Mesenchymal stem cell (in vitro differentiated cells and primary cell): ENCODE data around the gene GPR62.
A peak's percentile ranks its signal among the peaks of the same experiment; 100 is the strongest.

Experiments used
- DNase-seq: peaks from one replicate; pipeline ENCODE4 v3.0.0-alpha.2; 2013
- H2AFZ ChIP-seq: one replicate; pipeline ENCODE4 v1.6.1; 2013; ENCODE audit warnings: low read depth, mild to moderate bottlenecking, control low read depth, inconsistent platforms, low read length, moderate library complexity
- H2AK5ac ChIP-seq: 2 replicates; pipeline ENCODE4 v1.6.1; 2013; ENCODE audit warnings: low read length, moderate library complexity, mild to moderate bottlenecking, inconsistent platforms; ENCODE audit not compliant: severe bottlenecking
- H2BK120ac ChIP-seq: one replicate; pipeline ENCODE4 v1.6.1; 2013; ENCODE audit warnings: low read depth, mild to moderate bottlenecking, inconsistent platforms, low read length, moderate library complexity
- H2BK12ac ChIP-seq, 2 experiments: one replicate each; pipeline ENCODE4 v1.6.1; 2013; ENCODE audit warnings: inconsistent platforms in 2 of 2, low read length in 2 of 2, mild to moderate bottlenecking in 2 of 2, moderate library complexity in 2 of 2, control low read depth in 1 of 2
- H2BK15ac ChIP-seq: one replicate; pipeline ENCODE4 v1.6.1; 2013; ENCODE audit warnings: mild to moderate bottlenecking, low read depth, inconsistent platforms; ENCODE audit not compliant: poor library complexity, severe bottlenecking
- H2BK5ac ChIP-seq: 2 replicates; pipeline ENCODE4 v1.6.1; 2013; ENCODE audit warnings: low read depth, mild to moderate bottlenecking, low read length, control low read depth, inconsistent platforms; ENCODE audit not compliant: poor library complexity, severe bottlenecking
- H3K14ac ChIP-seq, 2 experiments: one replicate each; pipeline ENCODE4 v1.6.1; 2013; ENCODE audit warnings: inconsistent platforms in 2 of 2, low read length in 2 of 2, control low read depth in 1 of 2, mild to moderate bottlenecking in 1 of 2, moderate library complexity in 1 of 2
- H3K18ac ChIP-seq, 2 experiments: one replicate each; pipeline ENCODE4 v1.6.1; 2013; ENCODE audit warnings: inconsistent platforms in 2 of 2, low read length in 2 of 2, control low read depth in 1 of 2, low read depth in 1 of 2, mild to moderate bottlenecking in 1 of 2
- H3K23ac ChIP-seq, 2 experiments: one replicate each; pipeline ENCODE4 v1.6.1; 2013; ENCODE audit warnings: inconsistent platforms in 2 of 2, low read length in 2 of 2, mild to moderate bottlenecking in 2 of 2, moderate library complexity in 2 of 2, control low read depth in 1 of 2
- H3K27ac ChIP-seq: 2 replicates; pipeline ENCODE4 v1.5.1; 2013; ENCODE audit warnings: mild to moderate bottlenecking, moderate library complexity, low read length, control low read depth, inconsistent platforms; ENCODE audit not compliant: poor library complexity, severe bottlenecking
- H3K27me3 ChIP-seq, 2 experiments: 2 replicates each; pipeline versions ENCODE4 v1.6.1 to v1.7.0; 2013; ENCODE audit warnings: low read length in 2 of 2, mild to moderate bottlenecking in 2 of 2, moderate library complexity in 2 of 2, control low read depth in 1 of 2, inconsistent platforms in 1 of 2; ENCODE audit not compliant: control insufficient read depth in 1 of 2, insufficient read depth in 1 of 2
- H3K36me3 ChIP-seq, 2 experiments: 2 replicates each; pipeline versions ENCODE4 v1.6.1 to v1.7.0; 2013; ENCODE audit warnings: low read length in 2 of 2, control low read depth in 1 of 2, inconsistent platforms in 1 of 2, low read depth in 1 of 2, mild to moderate bottlenecking in 1 of 2; ENCODE audit not compliant: insufficient read depth in 2 of 2, control insufficient read depth in 1 of 2
- H3K4ac ChIP-seq, 2 experiments: one replicate each; pipeline ENCODE4 v1.6.1; 2013; ENCODE audit warnings: inconsistent platforms in 2 of 2, low read length in 2 of 2, mild to moderate bottlenecking in 2 of 2, moderate library complexity in 2 of 2, control low read depth in 1 of 2, low read depth in 1 of 2
- H3K4me1 ChIP-seq: 2 replicates; pipeline ENCODE4 v1.6.1; 2013; ENCODE audit warnings: low read depth, low read length, control low read depth; ENCODE audit not compliant: control insufficient read depth, insufficient read depth
- H3K4me2 ChIP-seq: 2 replicates; pipeline ENCODE4 v1.6.1; 2013; ENCODE audit warnings: low read length, mild to moderate bottlenecking, inconsistent platforms; ENCODE audit not compliant: poor library complexity, severe bottlenecking
- H3K4me3 ChIP-seq, 2 experiments: 2 replicates each; pipeline versions ENCODE4 v1.5.1 to v1.7.0; 2013; ENCODE audit warnings: low read length in 2 of 2, mild to moderate bottlenecking in 2 of 2, control low read depth in 1 of 2, low read depth in 1 of 2; ENCODE audit not compliant: insufficient read depth in 1 of 2
- H3K79me1 ChIP-seq: replicated peaks from 2 replicates; pipeline ENCODE4 v1.6.1; 2013; ENCODE audit warnings: mild to moderate bottlenecking, control low read depth, low read length, inconsistent platforms; ENCODE audit not compliant: poor library complexity, severe bottlenecking
- H3K9ac ChIP-seq: 2 replicates; pipeline ENCODE4 v1.7.0; 2013; ENCODE audit warnings: mild to moderate bottlenecking, low read length, moderate library complexity
- H3K9me3 ChIP-seq: 2 replicates; pipeline ENCODE4 v1.7.0; 2013; ENCODE audit warnings: mild to moderate bottlenecking, low read length; ENCODE audit not compliant: control insufficient read depth
- H4K8ac ChIP-seq: one replicate; pipeline ENCODE4 v1.6.1; 2013; ENCODE audit warnings: inconsistent platforms, mild to moderate bottlenecking, low read length, moderate library complexity
- H4K91ac ChIP-seq: one replicate; pipeline ENCODE4 v1.6.1; 2013; ENCODE audit warnings: mild to moderate bottlenecking, low read length, inconsistent platforms
- WGBS: methylation state at CpG from one replicate; pipeline ENCODE4 v1.1.7; 2013; ENCODE audit warnings: mixed read lengths; 5-methylcytosine and 5-hydroxymethylcytosine counted together

GPR62 gene

GRCh38 chr3:51999846-52000245 lies 44.7 kb downstream of the GPR62 start:
- H3K27me3 ChIP-seq, result peaks cover 0 to 27% of the 10 kb centered on the region in 2 experiments
- no peak overlapping the region for H3K23ac ChIP-seq
- 82% methylated on average over 2 of the region's 2 CpGs for WGBS
- H3K14ac ChIP-seq, result no peak overlapping the region
- H2BK15ac ChIP-seq, result no peak overlapping the region
- peaks cover 5% of the 10 kb centered on the region for H3K4me1 ChIP-seq
- no peak overlapping the region for H2AFZ ChIP-seq
- no peak overlapping the region for H3K4me2 ChIP-seq
- H2BK12ac ChIP-seq, result no peak overlapping the region
- no peak overlapping the region for H2AK5ac ChIP-seq
- no peak overlapping the region for H3K4ac ChIP-seq
- no peaks in the 10 kb centered on the region for H3K9me3 ChIP-seq
- H3K9ac ChIP-seq, result peak overlapping the region; percentile 12
- H2BK120ac ChIP-seq, result no peak overlapping the region
- no peak overlapping the region for H3K18ac ChIP-seq
- H3K79me1 ChIP-seq, result no peaks in the 10 kb centered on the region
- H4K8ac ChIP-seq, result no peak overlapping the region
- H3K27ac ChIP-seq, result no peak overlapping the region
- H2BK5ac ChIP-seq, result no peak overlapping the region
- no peak overlapping the region for H3K4me3 ChIP-seq
- no peak overlapping the region for H4K91ac ChIP-seq
- no peak for DNase-seq
- H3K36me3 ChIP-seq, result peaks cover 0 to 5% of the 10 kb centered on the region in 2 experiments

GRCh38 chr3:52001443-52001974 lies 46.3 kb downstream of the GPR62 start:
- no peak overlapping the region for H2BK12ac ChIP-seq
- no peak overlapping the region for H3K18ac ChIP-seq
- peaks cover 0 to 27% of the 10 kb centered on the region in 2 experiments for H3K27me3 ChIP-seq
- peaks cover 20% of the 10 kb centered on the region for H3K4me1 ChIP-seq
- no peak overlapping the region for H4K91ac ChIP-seq
- H3K79me1 ChIP-seq, result no peaks in the 10 kb centered on the region
- no peak overlapping the region for H2BK5ac ChIP-seq
- no peak overlapping the region for H3K23ac ChIP-seq
- H3K14ac ChIP-seq, result no peak overlapping the region
- no peak overlapping the region for H4K8ac ChIP-seq
- no peak overlapping the region for H3K4ac ChIP-seq
- no peak overlapping the region for H2AFZ ChIP-seq
- H2BK15ac ChIP-seq, result no peak overlapping the region
- 2% methylated on average over 12 of the region's 18 CpGs for WGBS
- no peak overlapping the region for H3K4me3 ChIP-seq
- no peak overlapping the region for H3K9ac ChIP-seq
- H3K4me2 ChIP-seq, result no peak overlapping the region
- H3K9me3 ChIP-seq, result no peaks in the 10 kb centered on the region
- H3K36me3 ChIP-seq, result no peaks in the 10 kb centered on the region
- H2BK120ac ChIP-seq, result no peak overlapping the region
- H3K27ac ChIP-seq, result no peak overlapping the region
- no peak overlapping the region for H2AK5ac ChIP-seq
- peak; percentile 67 for DNase-seq

GRCh38 chr3:52002748-52003147 lies 47.6 kb downstream of the GPR62 start:
- Histone ChIP-seq H3K18ac (no peak overlapping the region), H2AFZ (no peak overlapping the region)

GRCh38 chr3:52004163-52004787 lies 49.1 kb downstream of the GPR62 start:
- peak overlapping the region; percentile 38 to 95 for H2BK12ac ChIP-seq
- H2BK120ac ChIP-seq, result no peak overlapping the region
- peaks cover 0 to 32% of the 10 kb centered on the region in 2 experiments for H3K27me3 ChIP-seq
- no peak overlapping the region for H3K23ac ChIP-seq
- no peak overlapping the region for H2AK5ac ChIP-seq
- no peak overlapping the region for H3K18ac ChIP-seq
- H3K79me1 ChIP-seq, result no peaks in the 10 kb centered on the region
- no peak overlapping the region for H3K27ac ChIP-seq
- no peak overlapping the region for H3K9ac ChIP-seq
- WGBS, result 32% methylated on average over 16 of the region's 16 CpGs
- H3K36me3 ChIP-seq, result no peaks in the 10 kb centered on the region
- no peak overlapping the region for H3K4me2 ChIP-seq
- H2BK5ac ChIP-seq, result no peak overlapping the region
- H3K4me1 ChIP-seq, result peaks cover 17% of the 10 kb centered on the region
- H3K14ac ChIP-seq, result no peak overlapping the region
- DNase-seq, result peak; percentile 60
- H4K91ac ChIP-seq, result no peak overlapping the region
- H4K8ac ChIP-seq, result peak overlapping the region; percentile 19
- no peak overlapping the region for H3K4me3 ChIP-seq
- H2AFZ ChIP-seq, result no peak overlapping the region
- no peak overlapping the region for H2BK15ac ChIP-seq
- no peaks in the 10 kb centered on the region for H3K9me3 ChIP-seq
- H3K4ac ChIP-seq, result no peak overlapping the region

More at GRCh38 chr3:52002748-52003147, 47.6 kb downstream of the GPR62 start:
- Histone ChIP-seq H2AK5ac (no peak overlapping the region), H2BK5ac (no peak overlapping the region), H3K27me3 (peaks cover 0 to 32% of the 10 kb centered on the region in 2 experiments), H3K14ac (no peak overlapping the region), H2BK120ac (no peak overlapping the region), H4K8ac (no peak overlapping the region), H3K4me3 (no peak overlapping the region), H3K4ac (no peak overlapping the region), H2BK12ac (no peak overlapping the region), H3K79me1 (no peaks in the 10 kb centered on the region), H3K9me3 (no peaks in the 10 kb centered on the region), H3K9ac (no peak overlapping the region), H3K4me1 (peaks cover 20% of the 10 kb centered on the region), H3K23ac (no peak overlapping the region), H3K4me2 (no peak overlapping the region), H4K91ac (no peak overlapping the region), H3K27ac (no peak overlapping the region), H2BK15ac (no peak overlapping the region), H3K36me3 (no peaks in the 10 kb centered on the region)
- 56% methylated on average over 5 of the region's 6 CpGs for WGBS
- DNase-seq, result no peak
